ENCODE data around the gene FAM186B. TPM values are rescaled to one million over a fixed set of nuclear protein-coding genes. Genes with fewer than 3 reads are reported as not detected.

The FAM186B gene
- total and polyA plus RNA-seq, 2 of the 13 experiments (the other 11 are each of a cell fraction or from before 2014, with no cell fraction given): 0.07 to 0.20 TPM

DNA sequence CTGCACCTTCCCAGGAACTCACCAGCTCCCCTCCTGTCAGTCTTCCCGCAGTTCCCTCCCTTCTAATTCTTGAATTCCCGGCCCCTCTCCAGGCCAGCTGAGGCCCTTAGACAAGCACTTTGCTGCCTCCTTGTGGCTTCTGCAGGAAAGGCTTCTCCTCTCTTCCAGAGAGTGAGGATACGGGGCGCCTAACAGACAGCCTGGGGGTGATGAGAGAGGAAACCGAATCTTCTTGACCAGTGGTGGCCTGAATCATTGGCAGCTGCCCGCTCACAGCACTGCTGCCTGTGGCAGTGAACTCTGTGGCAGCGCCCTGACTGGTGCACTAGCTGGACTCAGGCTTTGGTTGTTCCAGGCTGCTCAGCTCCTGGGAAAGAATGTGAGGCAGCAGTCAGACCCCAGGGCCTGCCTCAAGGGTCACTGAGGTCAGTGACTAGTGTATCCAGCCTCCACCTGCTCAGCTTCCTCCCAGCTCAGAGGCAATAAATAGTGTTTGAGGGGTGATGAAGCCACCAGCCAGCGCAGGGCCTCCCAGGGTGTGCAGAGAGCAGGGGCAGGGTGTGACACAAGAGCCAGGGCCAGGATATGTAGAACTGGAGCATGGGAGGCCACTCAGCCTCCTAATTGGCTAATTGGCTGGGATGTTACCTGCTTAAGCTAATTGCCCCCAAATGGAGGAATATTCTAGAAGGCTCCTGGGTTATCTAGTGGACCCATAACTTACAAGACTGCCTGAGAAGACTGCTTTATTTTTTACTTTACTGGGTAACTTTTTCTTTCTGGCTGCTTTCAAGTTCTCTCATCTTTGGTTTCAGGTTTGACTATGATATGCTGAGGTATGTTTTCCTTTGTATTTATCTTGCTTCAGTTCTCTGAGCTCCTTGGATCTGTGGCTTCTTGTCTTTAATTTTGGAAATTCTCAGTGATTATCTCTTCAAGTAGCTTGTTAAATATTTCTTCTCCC lies 24.6 kb downstream of the FAM186B start (continued):
- TF ChIP-seq, protein P1, sequence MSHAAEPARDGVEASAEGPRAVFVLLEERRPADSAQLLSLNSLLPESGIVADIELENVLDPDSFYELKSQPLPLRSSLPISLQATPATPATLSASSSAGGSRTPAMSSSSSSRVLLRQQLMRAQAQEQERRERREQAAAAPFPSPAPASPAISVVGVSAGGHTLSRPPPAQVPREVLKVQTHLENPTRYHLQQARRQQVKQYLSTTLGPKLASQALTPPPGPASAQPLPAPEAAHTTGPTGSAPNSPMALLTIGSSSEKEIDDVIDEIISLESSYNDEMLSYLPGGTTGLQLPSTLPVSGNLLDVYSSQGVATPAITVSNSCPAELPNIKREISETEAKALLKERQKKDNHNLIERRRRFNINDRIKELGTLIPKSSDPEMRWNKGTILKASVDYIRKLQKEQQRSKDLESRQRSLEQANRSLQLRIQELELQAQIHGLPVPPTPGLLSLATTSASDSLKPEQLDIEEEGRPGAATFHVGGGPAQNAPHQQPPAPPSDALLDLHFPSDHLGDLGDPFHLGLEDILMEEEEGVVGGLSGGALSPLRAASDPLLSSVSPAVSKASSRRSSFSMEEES (CRISPR knock-in tag; IDR thresholded peaks at IDR 0.05): no peak
- TF ChIP-seq MED8 (CRISPR knock-in tag; IDR thresholded peaks at IDR 0.05; ENCODE audit: insufficient replicate concordance) (no peak), ZNF331 (CRISPR knock-in tag; IDR thresholded peaks at IDR 0.05) (0 out of 2 replicates have a peak, but pooled peaks have one; percentile 20), CHD2 (IDR thresholded peaks at IDR 0.05; ENCODE audit: low read depth, low read length) (no peak), PAWR (CRISPR knock-in tag; IDR thresholded peaks at IDR 0.05; ENCODE audit: borderline replicate concordance) (no peak), SP1 (IDR thresholded peaks at IDR 0.05) (no peak), SP1 (CRISPR knock-in tag; IDR thresholded peaks at IDR 0.05) (no peak), ZNF546 (CRISPR knock-in tag; conservative IDR thresholded peaks at IDR 0.05) (no peak), IRF2 (CRISPR knock-in tag; IDR thresholded peaks at IDR 0.05) (no peak), HNRNPLL (IDR thresholded peaks at IDR 0.05; ENCODE audit: low read depth, low read length, poor library complexity, severe bottlenecking) (no peak), SPEN (CRISPR knock-in tag; IDR thresholded peaks at IDR 0.05; ENCODE audit: low read depth) (no peak), KDM2A (CRISPR knock-in tag; IDR thresholded peaks at IDR 0.05; ENCODE audit: borderline replicate concordance, low read depth) (peak; percentile 49; the same call in 1 of the 2 replicates), KLF6 (CRISPR knock-in tag; IDR thresholded peaks at IDR 0.05) (no peak), FOXK2 (IDR thresholded peaks at IDR 0.05) (no peak), SP4 (CRISPR knock-in tag; IDR thresholded peaks at IDR 0.05) (no peak), ZBTB42 (CRISPR knock-in tag; IDR thresholded peaks at IDR 0.05) (no peak), GATAD1 (CRISPR knock-in tag; IDR thresholded peaks at IDR 0.05) (no peak), ZNF441 (CRISPR knock-in tag; IDR thresholded peaks at IDR 0.05; ENCODE audit: borderline replicate concordance) (no peak)
- TF ChIP-seq, protein P2, sequence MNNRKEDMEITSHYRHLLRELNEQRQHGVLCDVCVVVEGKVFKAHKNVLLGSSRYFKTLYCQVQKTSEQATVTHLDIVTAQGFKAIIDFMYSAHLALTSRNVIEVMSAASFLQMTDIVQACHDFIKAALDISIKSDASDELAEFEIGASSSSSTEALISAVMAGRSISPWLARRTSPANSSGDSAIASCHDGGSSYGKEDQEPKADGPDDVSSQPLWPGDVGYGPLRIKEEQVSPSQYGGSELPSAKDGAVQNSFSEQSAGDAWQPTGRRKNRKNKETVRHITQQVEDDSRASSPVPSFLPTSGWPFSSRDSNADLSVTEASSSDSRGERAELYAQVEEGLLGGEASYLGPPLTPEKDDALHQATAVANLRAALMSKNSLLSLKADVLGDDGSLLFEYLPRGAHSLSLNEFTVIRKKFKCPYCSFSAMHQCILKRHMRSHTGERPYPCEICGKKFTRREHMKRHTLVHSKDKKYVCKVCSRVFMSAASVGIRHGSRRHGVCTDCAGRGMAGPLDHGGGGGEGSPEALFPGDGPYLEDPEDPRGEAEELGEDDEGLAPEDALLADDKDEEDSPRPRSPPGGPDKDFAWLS (CRISPR knock-in tag; IDR thresholded peaks at IDR 0.05; ENCODE audit: borderline replicate concordance): no peak
- TF ChIP-seq, protein P3, sequence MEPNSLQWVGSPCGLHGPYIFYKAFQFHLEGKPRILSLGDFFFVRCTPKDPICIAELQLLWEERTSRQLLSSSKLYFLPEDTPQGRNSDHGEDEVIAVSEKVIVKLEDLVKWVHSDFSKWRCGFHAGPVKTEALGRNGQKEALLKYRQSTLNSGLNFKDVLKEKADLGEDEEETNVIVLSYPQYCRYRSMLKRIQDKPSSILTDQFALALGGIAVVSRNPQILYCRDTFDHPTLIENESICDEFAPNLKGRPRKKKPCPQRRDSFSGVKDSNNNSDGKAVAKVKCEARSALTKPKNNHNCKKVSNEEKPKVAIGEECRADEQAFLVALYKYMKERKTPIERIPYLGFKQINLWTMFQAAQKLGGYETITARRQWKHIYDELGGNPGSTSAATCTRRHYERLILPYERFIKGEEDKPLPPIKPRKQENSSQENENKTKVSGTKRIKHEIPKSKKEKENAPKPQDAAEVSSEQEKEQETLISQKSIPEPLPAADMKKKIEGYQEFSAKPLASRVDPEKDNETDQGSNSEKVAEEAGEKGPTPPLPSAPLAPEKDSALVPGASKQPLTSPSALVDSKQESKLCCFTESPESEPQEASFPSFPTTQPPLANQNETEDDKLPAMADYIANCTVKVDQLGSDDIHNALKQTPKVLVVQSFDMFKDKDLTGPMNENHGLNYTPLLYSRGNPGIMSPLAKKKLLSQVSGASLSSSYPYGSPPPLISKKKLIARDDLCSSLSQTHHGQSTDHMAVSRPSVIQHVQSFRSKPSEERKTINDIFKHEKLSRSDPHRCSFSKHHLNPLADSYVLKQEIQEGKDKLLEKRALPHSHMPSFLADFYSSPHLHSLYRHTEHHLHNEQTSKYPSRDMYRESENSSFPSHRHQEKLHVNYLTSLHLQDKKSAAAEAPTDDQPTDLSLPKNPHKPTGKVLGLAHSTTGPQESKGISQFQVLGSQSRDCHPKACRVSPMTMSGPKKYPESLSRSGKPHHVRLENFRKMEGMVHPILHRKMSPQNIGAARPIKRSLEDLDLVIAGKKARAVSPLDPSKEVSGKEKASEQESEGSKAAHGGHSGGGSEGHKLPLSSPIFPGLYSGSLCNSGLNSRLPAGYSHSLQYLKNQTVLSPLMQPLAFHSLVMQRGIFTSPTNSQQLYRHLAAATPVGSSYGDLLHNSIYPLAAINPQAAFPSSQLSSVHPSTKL (CRISPR knock-in tag; IDR thresholded peaks at IDR 0.05): no peak
- TF ChIP-seq, protein P4, sequence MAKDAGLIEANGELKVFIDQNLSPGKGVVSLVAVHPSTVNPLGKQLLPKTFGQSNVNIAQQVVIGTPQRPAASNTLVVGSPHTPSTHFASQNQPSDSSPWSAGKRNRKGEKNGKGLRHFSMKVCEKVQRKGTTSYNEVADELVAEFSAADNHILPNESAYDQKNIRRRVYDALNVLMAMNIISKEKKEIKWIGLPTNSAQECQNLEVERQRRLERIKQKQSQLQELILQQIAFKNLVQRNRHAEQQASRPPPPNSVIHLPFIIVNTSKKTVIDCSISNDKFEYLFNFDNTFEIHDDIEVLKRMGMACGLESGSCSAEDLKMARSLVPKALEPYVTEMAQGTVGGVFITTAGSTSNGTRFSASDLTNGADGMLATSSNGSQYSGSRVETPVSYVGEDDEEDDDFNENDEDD (CRISPR knock-in tag; IDR thresholded peaks at IDR 0.05; ENCODE audit: borderline replicate concordance): no peak
